ENCODE measurements around the gene LPCAT2.

Gene LPCAT2

GRCh38 chr16:55503726-55504550 lies 4.9 kb upstream of the LPCAT2 start:
- DNase-seq (ENCODE audit: low read depth), result no peak

GRCh38 chr16:55505333-55506015 lies 3.4 kb upstream of the LPCAT2 start:
- DNase-seq (ENCODE audit: low read depth), result no peak

- no peak for DNase-seq (ENCODE audit: low read depth)
Measured at GRCh38 chr16:55506083-55506482, 2.8 kb upstream of the LPCAT2 start.

GRCh38 chr16:55506708-55507107 lies 2.2 kb upstream of the LPCAT2 start:
- no peak for DNase-seq (ENCODE audit: low read depth)

GRCh38 chr16:55508271-55508921 lies 476 bp upstream of the LPCAT2 start:
- no peak for DNase-seq (ENCODE audit: low read depth)

GRCh38 chr16:55510185-55510805 lies 1.4 kb downstream of the LPCAT2 start:
- no peak for DNase-seq (ENCODE audit: low read depth)

GRCh38 chr16:55512941-55513340 lies 4.1 kb downstream of the LPCAT2 start:
- DNase-seq (ENCODE audit: low read depth), result no peak

- DNase-seq (ENCODE audit: low read depth), result no peak
Measured at GRCh38 chr16:55513616-55514015, 4.7 kb downstream of the LPCAT2 start.

- DNase-seq (ENCODE audit: low read depth), result no peak
Measured at GRCh38 chr16:55515111-55515510, 6.2 kb downstream of the LPCAT2 start.

GRCh38 chr16:55521792-55522191 lies 12.9 kb downstream of the LPCAT2 start:
- no peak for DNase-seq (ENCODE audit: low read depth)

GRCh38 chr16:55526441-55526840 lies 17.6 kb downstream of the LPCAT2 start:
- no peak for DNase-seq (ENCODE audit: low read depth)

- no peak for DNase-seq (ENCODE audit: low read depth)
Measured at GRCh38 chr16:55527885-55528284, 19.0 kb downstream of the LPCAT2 start.

GRCh38 chr16:55529018-55529417 lies 20.1 kb downstream of the LPCAT2 start:
- DNase-seq (ENCODE audit: low read depth), result no peak

GRCh38 chr16:55530316-55530856 lies 21.5 kb downstream of the LPCAT2 start:
- no peak for DNase-seq (ENCODE audit: low read depth)

- DNase-seq (ENCODE audit: low read depth), result no peak
Measured at GRCh38 chr16:55532227-55532626, 23.4 kb downstream of the LPCAT2 start.

GRCh38 chr16:55534756-55535155 lies 25.9 kb downstream of the LPCAT2 start:
- no peak for DNase-seq (ENCODE audit: low read depth)

GRCh38 chr16:55539049-55539448 lies 30.2 kb downstream of the LPCAT2 start:
- DNase-seq (ENCODE audit: low read depth), result no peak

GRCh38 chr16:55539488-55539887 lies 30.6 kb downstream of the LPCAT2 start:
- DNase-seq (ENCODE audit: low read depth), result no peak

GRCh38 chr16:55540221-55540620 lies 31.3 kb downstream of the LPCAT2 start:
- DNase-seq (ENCODE audit: low read depth), result no peak

GRCh38 chr16:55542459-55543082 lies 33.7 kb downstream of the LPCAT2 start:
- DNase-seq (ENCODE audit: low read depth), result no peak

GRCh38 chr16:55543472-55543871 lies 34.6 kb downstream of the LPCAT2 start:
- DNase-seq (ENCODE audit: low read depth), result no peak

GRCh38 chr16:55552621-55553020 lies 43.7 kb downstream of the LPCAT2 start:
- no peak for DNase-seq (ENCODE audit: low read depth)

All from stimulated activated CD8-positive, alpha-beta memory T cell treated with anti-CD3 and anti-CD28 coated beads, Interleukin-12 subunit alpha, Interleukin-12 subunit beta, amount 100 ng/mL, for 4 hours (primary cell).